WTC11 (cell line): Measurements from ENCODE around the gene IGFBP2. TPM values are rescaled to one million over a fixed set of nuclear protein-coding genes. Genes with fewer than 3 reads are reported as not detected.

Experiments used
- ATAC-seq: fragments of 200-7000 bp; cut with Tn5 transposase; 2 replicates; pipeline ENCODE4 v1.10.0; 2021; ENCODE audit warnings: mild to moderate bottlenecking, moderate library complexity
- CTCF ChIA-PET: fragments of 300-600 bp; sonication (Branson Sonifier 250); formaldehyde crosslinking; loops from one replicate; lab custom pipeline; 2021; ENCODE audit warnings: antibody characterized with exemption; lab: Charles Lee
- POLR2A ChIA-PET: fragments of 350-600 bp; sonication (Branson Sonifier 250); formaldehyde crosslinking; loops from one replicate; lab custom pipeline; 2021; ENCODE audit warnings: antibody characterized with exemption; lab: Charles Lee
- DNase-seq: peaks from one replicate; pipeline ENCODE4 v3.0.0; 2021; ENCODE audit warnings: low spot score
- H3K27ac Mint-ChIP-seq: 2 replicates; pipeline ENCODE4 v1.8.0; 2021; ENCODE audit warnings: mixed read lengths
- H3K27me3 Mint-ChIP-seq: 2 replicates; pipeline ENCODE4 v1.8.0; 2021; ENCODE audit warnings: low read depth, mild to moderate bottlenecking, moderate library complexity, mixed read lengths
- H3K36me3 Mint-ChIP-seq: 2 replicates; pipeline ENCODE4 v1.8.0; 2021; ENCODE audit warnings: mixed read lengths
- H3K4me1 Mint-ChIP-seq: 2 replicates; pipeline ENCODE4 v1.8.0; 2022; ENCODE audit warnings: mixed read lengths
- H3K4me3 Mint-ChIP-seq: 2 replicates; pipeline ENCODE4 v1.8.0; 2021; ENCODE audit warnings: mild to moderate bottlenecking, moderate library complexity, mixed read lengths
- H3K9me3 Mint-ChIP-seq: 2 replicates; pipeline ENCODE4 v1.8.0; 2021; ENCODE audit warnings: mixed read lengths
- ATF1 ChIP-seq: sonication (generic); formaldehyde crosslinking; IDR thresholded peaks from 2 replicates; pipeline ENCODE4 v1.8.1; 2023; ENCODE audit warnings: mild to moderate bottlenecking, moderate library complexity, missing genetic modification reagents
- ATF6 ChIP-seq: sonication (generic); formaldehyde crosslinking; IDR thresholded peaks from 2 replicates; pipeline ENCODE4 v1.8.1; 2023; ENCODE audit warnings: mild to moderate bottlenecking, missing genetic modification reagents
- CBFB ChIP-seq: sonication (generic); formaldehyde crosslinking; IDR thresholded peaks from 2 replicates; pipeline ENCODE4 v1.8.1; 2022; ENCODE audit warnings: mild to moderate bottlenecking, low read depth, missing genetic modification reagents
- CREM ChIP-seq: sonication (generic); formaldehyde crosslinking; IDR thresholded peaks from 2 replicates; pipeline ENCODE4 v1.8.1; 2022; ENCODE audit warnings: mild to moderate bottlenecking, missing genetic modification reagents, moderate library complexity
- E2F1 ChIP-seq: sonication (generic); formaldehyde crosslinking; IDR thresholded peaks from 2 replicates; pipeline ENCODE4 v1.8.0; 2022; ENCODE audit warnings: mild to moderate bottlenecking, missing genetic modification reagents
- ELF4 ChIP-seq: sonication (generic); formaldehyde crosslinking; IDR thresholded peaks from 2 replicates; pipeline ENCODE4 v1.8.1; 2022; ENCODE audit warnings: low read depth, mild to moderate bottlenecking, moderate library complexity, missing genetic modification reagents
- FOXP4 ChIP-seq: sonication (generic); formaldehyde crosslinking; IDR thresholded peaks from 2 replicates; pipeline ENCODE4 v1.8.0; 2022; ENCODE audit warnings: mild to moderate bottlenecking, missing genetic modification reagents
- IRF1 ChIP-seq: sonication (generic); formaldehyde crosslinking; IDR thresholded peaks from 2 replicates; pipeline ENCODE4 v1.8.0; 2023; ENCODE audit warnings: missing genetic modification reagents
- IRF2 ChIP-seq: sonication (generic); formaldehyde crosslinking; IDR thresholded peaks from 2 replicates; pipeline ENCODE4 v1.8.0; 2022; ENCODE audit warnings: low read depth, missing genetic modification reagents, borderline replicate concordance
- JUN ChIP-seq: sonication (generic); formaldehyde crosslinking; IDR thresholded peaks from 2 replicates; pipeline ENCODE4 v1.8.0; 2023; ENCODE audit warnings: mild to moderate bottlenecking, missing genetic modification reagents
- NFE2L1 ChIP-seq: sonication (generic); formaldehyde crosslinking; IDR thresholded peaks from 2 replicates; pipeline ENCODE4 v1.8.1; 2023; ENCODE audit warnings: missing genetic modification reagents
- SOX15 ChIP-seq: fragments of 250-450 bp; sonication (Bioruptor Pico); IDR thresholded peaks from 2 replicates; pipeline ENCODE4 v1.9.0; 2021; ENCODE audit warnings: mild to moderate bottlenecking
- STAT6 ChIP-seq: sonication (generic); formaldehyde crosslinking; conservative IDR thresholded peaks from 2 replicates; pipeline ENCODE4 v1.8.1; 2023; ENCODE audit warnings: mild to moderate bottlenecking, low read depth, missing genetic modification reagents, moderate library complexity
- TEAD4 ChIP-seq: sonication (generic); formaldehyde crosslinking; IDR thresholded peaks from 2 replicates; pipeline ENCODE4 v1.8.0; 2022; ENCODE audit warnings: mild to moderate bottlenecking, missing genetic modification reagents
- USF1 ChIP-seq: sonication (generic); formaldehyde crosslinking; IDR thresholded peaks from 2 replicates; pipeline ENCODE4 v1.8.0; 2022; ENCODE audit warnings: mild to moderate bottlenecking, missing genetic modification reagents
- USF2 ChIP-seq: sonication (generic); formaldehyde crosslinking; IDR thresholded peaks from 2 replicates; pipeline ENCODE4 v1.8.1; 2023; ENCODE audit warnings: mild to moderate bottlenecking, missing genetic modification reagents, moderate library complexity
- ZNF263 ChIP-seq: sonication (generic); formaldehyde crosslinking; IDR thresholded peaks from 2 replicates; pipeline ENCODE4 v1.8.1; 2022; ENCODE audit warnings: low read depth, mild to moderate bottlenecking, moderate library complexity, missing genetic modification reagents
- ZNF396 ChIP-seq: fragments of 250-450 bp; sonication (Bioruptor Pico); IDR thresholded peaks from 2 replicates; pipeline ENCODE4 v1.8.0; 2021; ENCODE audit warnings: mild to moderate bottlenecking, moderate library complexity, borderline replicate concordance
- ZNF512 ChIP-seq: sonication (generic); formaldehyde crosslinking; IDR thresholded peaks from 2 replicates; pipeline ENCODE4 v1.8.1; 2022; ENCODE audit warnings: missing genetic modification reagents, borderline replicate concordance
- ZNF671 ChIP-seq: fragments of 250-450 bp; sonication (Bioruptor Pico); IDR thresholded peaks from 2 replicates; pipeline ENCODE4 v1.8.0; 2021; ENCODE audit warnings: mild to moderate bottlenecking
- total RNA-seq: library from RNA; stranded (reverse); gene quantifications from 3 replicates; pipeline ENCODE4 v1.2.3, GENCODE V29; 2021

The IGFBP2 gene
- total RNA-seq, 1 experiment from 2014 or later, result 514 TPM

GRCh38 chr2:216634370-216635148 is 1.3 kb downstream of the IGFBP2 start:
- Mint-ChIP-seq H3K9me3 (no peaks in the 10 kb centered on the region), H3K27ac (peak overlapping the region; percentile 87), H3K27me3 (peaks cover 13% of the 10 kb centered on the region), H3K36me3 (peaks cover 22% of the 10 kb centered on the region), H3K4me1 (peaks cover 63% of the 10 kb centered on the region), H3K4me3 (peak overlapping the region; percentile 99)
- CTCF ChIA-PET, result interaction anchor here (0.6 to 3.3 kb wide), 3 partner anchors 31 to 1639 kb away, joined by 3 to 15 read pairs (median 12); no protein-coding TSS in a partner anchor
- TF ChIP-seq USF2 (CRISPR knock-in tag), result no peak
- no peak for TF ChIP-seq JUN (CRISPR knock-in tag)
- no peak for TF ChIP-seq USF1 (CRISPR knock-in tag)
- TF ChIP-seq TEAD4 (CRISPR knock-in tag), result no peak
- no peak for TF ChIP-seq ZNF671
- TF ChIP-seq STAT6 (CRISPR knock-in tag), result no peak
- POLR2A ChIA-PET, result interaction anchor here (0.7 to 2.1 kb wide), 4 partner anchors 28 to 97 kb away, joined by 3 to 12 read pairs (median 4); no protein-coding TSS in a partner anchor
- DNase-seq (no peak), ATAC-seq (no peak)

- POLR2A ChIA-PET, result interaction anchor here (0.7 to 1.9 kb wide), 3 partner anchors 31 to 137 kb away, joined by 3 to 12 read pairs (median 3); partner anchors contain the start of gene RPL37A
- Mint-ChIP-seq H3K27me3 (peaks cover 13% of the 10 kb centered on the region), H3K36me3 (peaks cover 27% of the 10 kb centered on the region)
Observed at GRCh38 chr2:216635171-216635570, 2.0 kb downstream of the IGFBP2 start.

More at GRCh38 chr2:216635171-216635570, 2.0 kb downstream of the IGFBP2 start:
- no peak for DNase-seq
- ATAC-seq, result no peak
- Mint-ChIP-seq H3K27ac (peak overlapping the region; percentile 72), H3K4me1 (peaks cover 64% of the 10 kb centered on the region), H3K9me3 (no peaks in the 10 kb centered on the region), H3K4me3 (peak overlapping the region; percentile 99)
- no peak for TF ChIP-seq ATF1 (CRISPR knock-in tag)
- no peak for TF ChIP-seq CREM (CRISPR knock-in tag)
- TF ChIP-seq NFE2L1 (CRISPR knock-in tag), result no peak
- no peak for TF ChIP-seq ATF6 (CRISPR knock-in tag)
- TF ChIP-seq ELF4 (CRISPR knock-in tag), result no peak
- no peak for TF ChIP-seq E2F1 (CRISPR knock-in tag)
- no peak for TF ChIP-seq ZNF512 (CRISPR knock-in tag)
- no peak for TF ChIP-seq JUN (CRISPR knock-in tag)
- TF ChIP-seq IRF1 (CRISPR knock-in tag), result no peak
- no peak for TF ChIP-seq SOX15 (CRISPR knock-in tag)
- no peak for TF ChIP-seq CBFB (CRISPR knock-in tag)
- TF ChIP-seq ZNF396 (CRISPR knock-in tag), result no peak
- no peak for TF ChIP-seq FOXP4 (CRISPR knock-in tag)
- TF ChIP-seq IRF2 (CRISPR knock-in tag), result no peak
- TF ChIP-seq ZNF263 (CRISPR knock-in tag), result no peak
- CTCF ChIA-PET, result interaction anchor here (0.6 to 3.3 kb wide), 3 partner anchors 30 to 1638 kb away, joined by 3 to 15 read pairs (median 12); no protein-coding TSS in a partner anchor
